Rectal smooth muscle tissue (tissue), 1 donor: ENCODE measurements around the gene SLC29A2.

Experiments used
- H3K27ac ChIP-seq: one replicate; pipeline ENCODE4 v1.7.0; 2013; ENCODE audit warnings: low read depth, low read length, inconsistent platforms
- H3K27me3 ChIP-seq: one replicate; pipeline ENCODE4 v1.7.0; 2013; ENCODE audit warnings: low read length; ENCODE audit not compliant: control insufficient read depth, insufficient read depth
- H3K36me3 ChIP-seq: one replicate; pipeline ENCODE4 v1.7.0; 2013; ENCODE audit warnings: low read length; ENCODE audit not compliant: control insufficient read depth, insufficient read depth
- H3K4me1 ChIP-seq: one replicate; pipeline ENCODE4 v1.7.0; 2013; ENCODE audit warnings: low read length; ENCODE audit not compliant: control insufficient read depth, insufficient read depth
- H3K4me3 ChIP-seq: one replicate; pipeline ENCODE4 v1.7.0; 2013; ENCODE audit warnings: low read length
- H3K9ac ChIP-seq: one replicate; pipeline ENCODE4 v1.7.0; 2013; ENCODE audit warnings: low read length

Gene SLC29A2, protein sequence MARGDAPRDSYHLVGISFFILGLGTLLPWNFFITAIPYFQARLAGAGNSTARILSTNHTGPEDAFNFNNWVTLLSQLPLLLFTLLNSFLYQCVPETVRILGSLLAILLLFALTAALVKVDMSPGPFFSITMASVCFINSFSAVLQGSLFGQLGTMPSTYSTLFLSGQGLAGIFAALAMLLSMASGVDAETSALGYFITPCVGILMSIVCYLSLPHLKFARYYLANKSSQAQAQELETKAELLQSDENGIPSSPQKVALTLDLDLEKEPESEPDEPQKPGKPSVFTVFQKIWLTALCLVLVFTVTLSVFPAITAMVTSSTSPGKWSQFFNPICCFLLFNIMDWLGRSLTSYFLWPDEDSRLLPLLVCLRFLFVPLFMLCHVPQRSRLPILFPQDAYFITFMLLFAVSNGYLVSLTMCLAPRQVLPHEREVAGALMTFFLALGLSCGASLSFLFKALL

DNA sequence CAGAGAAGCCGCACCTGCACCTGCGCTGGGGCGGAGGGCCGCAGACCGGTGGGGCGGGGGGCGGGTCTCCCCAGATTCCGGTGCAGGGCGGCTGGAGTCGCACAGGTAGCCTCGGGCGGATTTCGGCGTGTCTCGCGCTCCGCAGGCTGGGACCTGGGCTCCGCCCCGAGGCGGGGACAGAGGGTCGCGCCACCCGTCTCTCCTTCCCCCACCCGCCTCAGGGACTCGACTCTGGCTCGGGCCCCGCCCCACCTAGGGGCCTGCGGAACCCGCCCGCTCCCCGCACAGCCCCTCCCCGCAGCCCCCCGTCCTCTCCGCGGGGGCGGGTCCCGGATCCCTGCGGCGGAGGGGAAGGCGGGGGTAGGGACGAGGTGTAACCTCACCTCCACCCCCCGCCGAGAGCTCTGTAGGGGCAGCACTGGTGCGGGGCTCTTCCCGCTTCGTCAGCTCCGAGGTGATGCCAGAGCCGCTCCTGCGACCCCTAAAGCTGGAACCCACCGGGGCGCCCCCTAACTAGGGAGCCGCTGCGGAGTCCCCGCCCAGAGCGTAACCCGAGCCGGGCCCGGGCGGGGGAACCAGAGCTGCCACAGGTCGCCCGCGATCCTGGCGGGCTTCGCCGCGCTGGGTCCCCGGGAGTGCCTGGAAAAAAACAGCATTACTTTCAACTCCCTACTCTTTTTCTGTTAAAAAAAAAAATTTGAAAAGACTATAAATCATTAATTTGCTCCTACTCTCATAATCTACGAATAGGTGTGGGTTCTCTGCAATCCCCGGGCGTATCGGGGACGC is at the start of gene SLC29A2:
SLC29A2 (minus strand) TSS at position 134 of the 789 bp plus-strand sequence. CDS start 169 bp downstream, outside the sequence.
- Histone ChIP-seq H3K27ac (no peak within 1 kb of the TSS), H3K4me1 (peaks cover 2% of the 10 kb centered on the region)

DNA sequence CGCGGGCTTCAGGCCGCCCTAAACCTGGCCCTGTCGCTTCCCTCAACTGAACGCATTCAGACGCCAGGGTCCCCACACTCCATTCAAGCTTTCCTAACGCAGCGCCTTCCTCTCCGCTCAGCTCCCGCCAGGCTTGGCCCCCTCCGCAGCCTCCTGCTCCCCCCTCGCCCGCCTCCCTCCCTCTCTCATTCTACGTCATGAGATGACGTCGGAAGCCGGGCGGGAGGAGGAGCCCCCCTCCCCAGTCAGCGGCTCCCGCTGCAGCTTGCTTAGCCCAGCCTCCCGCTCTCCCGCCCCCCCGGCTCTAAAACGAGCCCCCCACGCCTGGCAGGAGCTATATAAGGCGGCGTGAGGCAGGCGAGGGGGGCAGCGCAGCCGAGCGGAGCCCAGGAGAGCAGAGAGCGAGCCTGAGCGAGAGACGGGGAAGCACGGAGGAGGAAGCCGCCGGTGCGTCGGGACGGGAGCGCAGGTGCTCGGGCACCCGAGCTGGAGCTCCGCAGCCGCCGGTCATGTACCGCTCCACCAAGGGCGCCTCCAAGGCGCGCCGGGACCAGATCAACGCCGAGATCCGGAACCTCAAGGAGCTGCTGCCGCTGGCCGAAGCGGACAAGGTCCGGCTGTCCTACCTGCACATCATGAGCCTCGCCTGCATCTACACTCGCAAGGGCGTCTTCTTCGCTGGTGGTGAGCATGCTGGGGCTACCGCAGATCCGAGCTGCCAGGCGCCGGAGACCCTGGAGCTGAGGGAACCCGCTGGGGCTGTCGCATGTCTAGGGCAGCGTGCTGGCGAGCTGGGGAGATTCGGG is 49.3 kb upstream of the SLC29A2 start, which contains the start of gene NPAS4:
NPAS4 (plus strand) TSS at position 365 of the 806 bp plus-strand sequence; CDS start at position 510, 145 bp downstream.
- no peak within 1 kb of the TSS for H3K4me3 ChIP-seq
- H3K27me3 ChIP-seq = no peaks in the 10 kb centered on the region
- no peak within 1 kb of the TSS for H3K9ac ChIP-seq
- peaks cover 18% of the 10 kb centered on the region for H3K4me1 ChIP-seq
- peaks cover 4% of the 10 kb centered on the region for H3K36me3 ChIP-seq
- no peak within 1 kb of the TSS for H3K27ac ChIP-seq

More for the DNA sequence above, at the start of gene SLC29A2:
- Histone ChIP-seq H3K9ac (peak within 1 kb of the TSS; percentile 21), H3K36me3 (no peaks in the 10 kb centered on the region), H3K4me3 (peak within 1 kb of the TSS; percentile 75), H3K27me3 (peaks cover 7% of the 10 kb centered on the region)

DNA sequence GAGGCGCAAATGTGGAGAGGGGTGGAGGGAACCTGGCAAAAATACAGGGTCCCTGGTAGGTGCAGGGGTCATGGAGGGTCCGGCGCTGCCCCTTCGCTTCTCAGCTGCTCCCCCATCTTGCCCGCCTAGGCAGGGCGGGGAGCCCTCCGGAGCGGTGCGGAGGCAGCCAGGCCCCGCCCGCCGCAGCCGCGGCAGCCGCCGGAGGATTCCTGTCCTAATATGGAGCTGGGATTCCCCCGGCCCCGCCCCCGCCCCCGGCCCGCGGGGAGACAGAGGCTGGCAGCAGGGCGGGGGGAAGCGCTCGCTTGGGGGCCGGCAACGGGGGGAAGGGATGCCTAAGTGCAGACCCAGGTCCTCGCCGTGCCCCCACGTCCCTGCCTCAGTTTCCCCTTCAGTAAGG is 48.3 kb upstream of the SLC29A2 start:
- Histone ChIP-seq H3K27me3 (no peaks in the 10 kb centered on the region), H3K36me3 (peaks cover 4% of the 10 kb centered on the region), H3K4me1 (peaks cover 18% of the 10 kb centered on the region), H3K4me3 (no peak overlapping the region), H3K27ac (no peak overlapping the region), H3K9ac (no peak overlapping the region)

DNA sequence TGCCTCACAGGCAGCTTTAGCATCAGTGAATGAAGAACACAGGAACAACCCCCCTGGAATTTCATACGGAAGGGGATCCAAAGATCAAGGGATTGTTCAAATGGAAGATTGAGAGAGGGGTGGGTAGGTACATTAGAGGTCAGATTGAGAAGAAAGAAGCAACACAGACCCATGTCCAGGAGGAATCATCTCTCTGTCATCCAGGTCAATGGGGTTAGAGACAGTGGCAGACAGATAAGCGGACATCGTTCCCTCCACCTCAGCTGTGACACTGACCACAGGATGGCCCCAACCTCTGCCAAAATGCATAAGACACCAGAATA is 47.4 kb upstream of the SLC29A2 start:
- H3K9ac ChIP-seq = no peak overlapping the region
- H3K4me1 ChIP-seq = peaks cover 19% of the 10 kb centered on the region
- no peaks in the 10 kb centered on the region for H3K27me3 ChIP-seq
- no peak overlapping the region for H3K4me3 ChIP-seq
- H3K27ac ChIP-seq = no peak overlapping the region
- peaks cover 4% of the 10 kb centered on the region for H3K36me3 ChIP-seq

DNA sequence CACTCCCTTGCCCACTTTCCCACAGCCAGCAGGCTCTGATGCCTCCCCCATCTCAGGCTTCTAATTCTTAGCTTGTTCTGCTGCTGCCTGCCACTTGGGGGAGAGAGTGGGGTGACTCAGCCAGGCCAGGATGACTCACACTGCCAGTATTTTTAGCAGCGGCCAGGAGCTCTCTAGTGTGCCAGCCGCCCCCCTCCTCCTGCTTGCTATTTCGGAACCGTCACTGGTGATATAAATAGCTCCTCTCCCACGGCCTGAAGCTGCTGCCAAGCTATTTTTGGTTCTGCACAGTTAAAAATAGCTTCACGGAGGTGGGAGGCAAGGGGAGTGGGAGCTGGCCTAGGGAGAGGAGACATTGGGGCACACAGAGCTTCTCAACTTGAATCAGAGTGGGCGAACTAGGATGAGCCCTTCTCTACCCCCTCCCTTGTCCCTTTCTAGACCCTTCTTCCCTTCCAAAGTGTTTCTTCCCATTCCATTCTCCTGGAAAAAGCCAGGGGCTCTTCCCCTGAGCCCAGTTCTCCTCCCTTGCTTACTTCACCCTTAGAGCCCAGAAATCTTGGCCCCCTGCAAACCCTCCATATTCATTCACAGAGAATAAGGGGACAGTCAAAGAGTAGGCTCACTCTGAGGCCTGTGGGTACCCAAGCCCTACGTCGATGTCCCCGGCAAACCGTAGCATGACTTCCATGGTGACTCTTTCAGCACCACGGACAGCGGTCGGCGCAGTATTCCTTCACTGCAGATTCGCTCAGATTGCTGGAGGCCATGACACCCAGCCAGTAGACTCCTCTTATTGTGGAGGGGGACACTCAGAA is 46.8 kb upstream of the SLC29A2 start:
- no peak overlapping the region for H3K27ac ChIP-seq
- H3K4me3 ChIP-seq = no peak overlapping the region
- H3K4me1 ChIP-seq = peaks cover 25% of the 10 kb centered on the region
- H3K9ac ChIP-seq = no peak overlapping the region
- no peaks in the 10 kb centered on the region for H3K27me3 ChIP-seq
- peaks cover 4% of the 10 kb centered on the region for H3K36me3 ChIP-seq

DNA sequence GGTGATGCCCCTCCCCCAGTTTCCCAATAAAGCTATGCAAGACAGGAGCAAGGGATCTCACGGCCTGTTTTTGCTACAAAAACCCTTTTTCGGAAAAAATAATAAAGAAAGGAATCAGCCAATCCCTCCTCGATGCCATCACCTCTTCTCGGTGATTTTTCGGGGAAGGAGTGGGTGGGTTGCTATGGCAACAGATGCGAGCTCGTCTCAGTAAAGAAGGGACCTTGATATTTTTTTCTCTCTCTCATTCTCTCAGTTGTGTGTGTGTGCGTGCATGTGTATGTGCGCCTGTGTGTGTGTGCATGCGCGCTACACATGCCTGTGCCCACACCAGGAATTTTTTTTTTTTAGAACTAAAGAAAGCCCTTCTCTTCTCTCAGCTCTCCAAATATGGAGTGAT is 45.4 kb upstream of the SLC29A2 start:
- Histone ChIP-seq H3K27me3 (no peaks in the 10 kb centered on the region), H3K4me3 (no peak overlapping the region), H3K4me1 (peaks cover 36% of the 10 kb centered on the region), H3K9ac (no peak overlapping the region), H3K36me3 (no peaks in the 10 kb centered on the region), H3K27ac (no peak overlapping the region)

DNA sequence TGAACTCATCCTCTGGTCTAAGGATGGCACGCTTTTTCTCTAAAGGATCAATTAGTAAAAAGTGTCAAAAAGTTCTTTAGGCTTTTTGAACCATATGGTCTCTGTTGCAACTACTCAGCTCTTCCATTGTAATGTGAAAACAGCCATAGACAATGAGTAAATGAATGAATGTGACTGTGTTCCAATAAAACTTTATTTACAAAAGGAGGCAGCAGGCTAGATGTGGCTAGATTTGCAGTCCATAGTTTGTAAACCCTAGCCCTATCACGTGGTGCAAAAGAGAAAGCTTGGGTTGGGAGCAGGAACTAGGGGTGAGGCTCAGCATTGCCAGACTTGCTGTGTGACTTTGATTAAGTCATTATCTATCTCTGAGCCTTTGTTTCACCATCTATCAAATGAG is 43.9 kb upstream of the SLC29A2 start:
- Histone ChIP-seq H3K4me3 (no peak overlapping the region), H3K27ac (no peak overlapping the region), H3K27me3 (no peaks in the 10 kb centered on the region), H3K4me1 (peaks cover 40% of the 10 kb centered on the region), H3K36me3 (no peaks in the 10 kb centered on the region), H3K9ac (no peak overlapping the region)

DNA sequence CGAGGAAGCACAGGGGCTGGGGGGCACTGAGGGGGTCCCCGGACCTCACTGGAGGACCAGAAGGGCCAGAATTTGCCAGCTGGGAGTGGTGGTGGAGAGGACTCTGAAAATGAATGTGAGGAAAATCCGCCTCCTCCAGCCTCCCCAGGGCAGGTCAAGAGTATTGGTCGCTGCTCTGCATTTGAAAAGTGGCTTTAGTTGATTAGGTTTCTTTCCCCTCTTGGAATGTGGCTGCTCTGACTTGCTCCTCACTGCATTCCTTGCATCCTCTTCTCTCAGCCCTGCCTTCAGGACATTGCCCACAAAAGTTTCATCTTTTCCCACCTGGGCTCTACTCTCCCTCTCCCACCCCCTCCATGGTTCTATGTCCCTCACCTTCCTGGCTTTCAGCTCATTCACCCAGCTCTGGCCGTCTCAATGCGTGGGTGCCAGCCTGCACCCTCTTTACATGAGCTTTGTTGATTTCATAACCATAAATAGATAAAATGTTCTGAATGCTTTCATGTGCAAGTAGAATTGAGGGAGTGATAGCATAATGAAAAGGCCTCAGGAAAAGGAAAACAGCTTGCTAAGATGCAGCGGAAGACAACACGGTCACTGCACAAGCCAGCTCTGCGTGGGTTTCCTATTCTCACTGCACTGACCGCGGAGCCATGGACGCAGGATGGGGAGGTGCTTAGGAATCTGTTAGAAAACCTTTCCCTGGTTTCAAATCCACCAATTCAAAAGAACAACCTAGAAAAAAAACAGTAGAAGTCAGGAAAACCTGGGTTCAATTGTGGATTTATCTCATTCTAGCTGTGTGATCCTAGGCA is 42.8 kb upstream of the SLC29A2 start:
- Histone ChIP-seq H3K4me1 (peaks cover 46% of the 10 kb centered on the region), H3K27me3 (no peaks in the 10 kb centered on the region), H3K4me3 (no peak overlapping the region), H3K9ac (no peak overlapping the region), H3K36me3 (no peaks in the 10 kb centered on the region), H3K27ac (no peak overlapping the region)

DNA sequence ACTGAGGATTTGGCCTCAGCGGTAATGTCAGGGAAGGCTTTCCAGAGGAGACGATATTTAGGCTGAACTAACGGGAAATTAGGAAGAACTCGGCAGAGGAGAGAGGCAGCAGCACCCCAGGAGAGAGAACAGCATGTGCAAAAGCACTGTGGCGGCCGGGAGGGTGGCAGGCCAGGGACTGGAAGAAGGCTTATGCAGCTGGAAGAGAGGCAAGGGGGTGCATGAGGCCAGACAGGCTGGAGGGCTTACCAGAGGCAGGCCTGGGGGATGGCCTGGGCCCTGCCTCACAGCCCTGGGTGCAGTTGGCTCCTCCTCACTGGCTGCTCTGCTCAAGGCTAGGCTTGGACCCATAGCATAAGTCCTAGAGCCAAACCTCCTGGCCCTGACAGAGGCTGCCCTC is 41.6 kb upstream of the SLC29A2 start:
- Histone ChIP-seq H3K4me1 (peaks cover 37% of the 10 kb centered on the region), H3K27ac (no peak overlapping the region), H3K27me3 (no peaks in the 10 kb centered on the region), H3K4me3 (no peak overlapping the region), H3K9ac (no peak overlapping the region), H3K36me3 (no peaks in the 10 kb centered on the region)

DNA sequence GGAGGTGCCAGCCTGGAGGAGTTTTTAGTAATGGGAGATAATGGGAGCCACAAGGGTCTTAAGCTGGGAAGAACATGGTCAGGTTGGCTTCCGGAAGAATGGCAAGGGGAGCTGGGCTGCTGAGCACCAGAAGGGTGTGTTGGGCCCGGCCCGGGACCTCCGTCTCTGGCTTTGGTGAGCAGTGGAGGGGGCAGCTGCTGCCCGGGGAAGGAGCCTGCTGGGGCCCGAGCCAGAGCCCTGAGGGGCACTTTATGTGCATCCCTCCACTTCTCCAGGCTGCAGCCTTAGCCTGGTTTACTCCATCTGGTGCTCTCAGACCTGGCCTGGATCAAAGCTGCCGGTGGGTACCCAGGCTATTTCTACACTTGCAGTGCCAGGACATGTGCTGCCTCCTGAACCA is 40.5 kb upstream of the SLC29A2 start:
- Histone ChIP-seq H3K36me3 (no peaks in the 10 kb centered on the region), H3K27me3 (no peaks in the 10 kb centered on the region), H3K4me3 (peak overlapping the region; percentile 9), H3K9ac (no peak overlapping the region), H3K27ac (no peak overlapping the region), H3K4me1 (peaks cover 31% of the 10 kb centered on the region)

DNA sequence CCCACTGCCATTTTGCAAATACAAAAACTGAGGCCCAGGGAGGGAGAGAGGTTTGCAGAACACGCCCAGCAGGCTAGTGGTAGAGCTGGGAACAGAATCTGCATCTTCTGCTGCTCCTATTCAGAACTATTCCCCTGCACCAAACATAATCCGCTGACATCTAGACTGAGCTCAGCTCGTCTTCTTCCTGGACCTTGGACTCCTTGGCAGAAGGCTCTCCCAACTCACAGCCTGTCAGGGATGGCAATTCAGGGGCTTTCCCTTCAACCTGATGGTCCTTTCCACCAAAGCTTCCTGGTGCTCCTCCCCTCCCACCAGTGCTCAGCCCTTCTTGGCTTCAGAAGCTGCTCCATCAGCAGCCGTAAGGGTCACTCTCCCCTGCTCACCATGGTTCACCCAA is 39.8 kb upstream of the SLC29A2 start:
- Histone ChIP-seq H3K36me3 (no peaks in the 10 kb centered on the region), H3K4me1 (peaks cover 31% of the 10 kb centered on the region), H3K4me3 (peak overlapping the region; percentile 58), H3K9ac (no peak overlapping the region), H3K27ac (no peak overlapping the region), H3K27me3 (no peaks in the 10 kb centered on the region)
